ENCODE measurements around the gene ATP8A1. TPM values are rescaled to one million over a fixed set of nuclear protein-coding genes. Genes with fewer than 3 reads are reported as not detected.

Gene ATP8A1
- polyA plus RNA-seq, 1 donor from 2014 or later, result 45.8 TPM

DNA sequence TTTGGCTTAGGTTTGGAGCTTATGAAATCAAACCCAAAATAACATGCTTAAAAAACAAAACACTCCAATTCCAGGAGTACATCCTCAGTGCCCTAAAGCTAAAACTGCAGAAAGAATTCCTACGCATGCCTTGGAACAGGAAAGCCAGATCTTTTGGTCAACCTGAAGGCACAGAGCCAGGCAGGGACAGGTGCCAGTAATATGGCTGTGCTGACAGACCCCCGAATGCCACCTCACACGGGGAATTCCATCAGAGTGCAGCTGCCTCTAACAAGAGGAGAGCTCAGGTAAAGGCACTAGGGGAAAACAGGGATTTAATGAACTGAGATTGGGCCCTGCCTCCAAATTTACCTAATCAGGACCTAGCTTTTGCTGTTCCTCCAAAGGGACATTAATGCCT, 182.5 kb downstream of the ATP8A1 start:
- Histone ChIP-seq H3F3A (ENCODE audit: insufficient read depth, low read length, poor library complexity, severe bottlenecking) (no peaks in the 10 kb centered on the region), H3K79me2 (replicated peaks; ENCODE audit: insufficient read depth, low read length) (no peaks in the 10 kb centered on the region), H4K20me1 (ENCODE audit: insufficient read depth) (no peaks in the 10 kb centered on the region), H3K9me3 (ENCODE audit: low read length) (no peaks in the 10 kb centered on the region), H3K27me3 (ENCODE audit: insufficient read depth, low read depth, low read length) (no peaks in the 10 kb centered on the region), H2AFZ (ENCODE audit: low read depth, low read length) (no peak overlapping the region), H3K4me2 (ENCODE audit: low read length) (no peak overlapping the region), H3K9ac (ENCODE audit: low read length) (no peak overlapping the region), H3K9me2 (ENCODE audit: insufficient read depth, low read length) (no peaks in the 10 kb centered on the region), H3K27ac (ENCODE audit: low read length) (no peak overlapping the region), H3K4me3 (ENCODE audit: low read length) (no peak overlapping the region), H3K36me3 (ENCODE audit: insufficient read depth, low read length) (no peaks in the 10 kb centered on the region)
- no peak for TF ChIP-seq MXI1 (conservative IDR thresholded peaks at IDR 0.05; ENCODE audit: poor library complexity, severe bottlenecking)
- TF ChIP-seq, protein P1, sequence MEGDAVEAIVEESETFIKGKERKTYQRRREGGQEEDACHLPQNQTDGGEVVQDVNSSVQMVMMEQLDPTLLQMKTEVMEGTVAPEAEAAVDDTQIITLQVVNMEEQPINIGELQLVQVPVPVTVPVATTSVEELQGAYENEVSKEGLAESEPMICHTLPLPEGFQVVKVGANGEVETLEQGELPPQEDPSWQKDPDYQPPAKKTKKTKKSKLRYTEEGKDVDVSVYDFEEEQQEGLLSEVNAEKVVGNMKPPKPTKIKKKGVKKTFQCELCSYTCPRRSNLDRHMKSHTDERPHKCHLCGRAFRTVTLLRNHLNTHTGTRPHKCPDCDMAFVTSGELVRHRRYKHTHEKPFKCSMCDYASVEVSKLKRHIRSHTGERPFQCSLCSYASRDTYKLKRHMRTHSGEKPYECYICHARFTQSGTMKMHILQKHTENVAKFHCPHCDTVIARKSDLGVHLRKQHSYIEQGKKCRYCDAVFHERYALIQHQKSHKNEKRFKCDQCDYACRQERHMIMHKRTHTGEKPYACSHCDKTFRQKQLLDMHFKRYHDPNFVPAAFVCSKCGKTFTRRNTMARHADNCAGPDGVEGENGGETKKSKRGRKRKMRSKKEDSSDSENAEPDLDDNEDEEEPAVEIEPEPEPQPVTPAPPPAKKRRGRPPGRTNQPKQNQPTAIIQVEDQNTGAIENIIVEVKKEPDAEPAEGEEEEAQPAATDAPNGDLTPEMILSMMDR (IDR thresholded peaks at IDR 0.05; ENCODE audit: poor library complexity, severe bottlenecking), result no peak
- no peak for TF ChIP-seq TAF1 (IDR thresholded peaks at IDR 0.05; ENCODE audit: low read depth)

DNA sequence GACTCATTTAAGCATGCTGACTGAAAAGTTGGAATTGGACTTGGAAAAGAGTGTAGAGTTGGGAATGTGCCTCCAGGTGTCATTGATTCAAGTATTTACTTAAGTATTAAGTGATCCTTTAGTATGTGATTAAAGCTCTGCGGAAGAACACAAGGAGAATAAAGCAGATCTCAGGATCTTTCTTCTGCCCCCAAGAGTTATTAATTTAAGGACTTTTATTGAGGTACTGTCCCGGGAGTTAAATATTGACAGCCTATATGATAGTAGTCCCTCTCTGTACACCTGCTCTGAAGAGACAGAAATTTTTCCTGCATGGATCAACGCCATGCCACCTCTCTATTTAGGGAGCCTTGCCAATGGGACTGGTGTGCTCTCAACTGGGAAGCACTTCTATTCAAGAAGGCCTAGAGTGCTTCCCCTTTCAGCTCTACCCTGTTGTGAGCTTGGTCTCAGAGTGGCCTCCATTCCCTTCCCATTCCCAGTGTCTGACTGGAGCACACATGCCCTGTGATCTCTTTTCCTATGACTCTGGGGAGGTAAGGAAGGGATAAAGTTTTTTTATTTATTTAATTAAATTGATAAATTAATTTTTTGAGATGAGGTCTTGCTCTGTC, 183.7 kb downstream of the ATP8A1 start:
- H3K27me3 ChIP-seq (ENCODE audit: insufficient read depth, low read depth, low read length), result no peaks in the 10 kb centered on the region
- H2AFZ ChIP-seq (ENCODE audit: low read depth, low read length), result no peak overlapping the region
- H3K27ac ChIP-seq (ENCODE audit: low read length), result no peak overlapping the region
- H3K9me3 ChIP-seq (ENCODE audit: low read length), result no peaks in the 10 kb centered on the region
- no peak overlapping the region for H3K4me3 ChIP-seq (ENCODE audit: low read length)
- no peaks in the 10 kb centered on the region for H4K20me1 ChIP-seq (ENCODE audit: insufficient read depth)
- no peaks in the 10 kb centered on the region for H3K79me2 ChIP-seq (replicated peaks; ENCODE audit: insufficient read depth, low read length)
- no peaks in the 10 kb centered on the region for H3F3A ChIP-seq (ENCODE audit: insufficient read depth, low read length, poor library complexity, severe bottlenecking)
- no peaks in the 10 kb centered on the region for H3K36me3 ChIP-seq (ENCODE audit: insufficient read depth, low read length)
- no peak overlapping the region for H3K4me2 ChIP-seq (ENCODE audit: low read length)
- TF ChIP-seq, protein P2, sequence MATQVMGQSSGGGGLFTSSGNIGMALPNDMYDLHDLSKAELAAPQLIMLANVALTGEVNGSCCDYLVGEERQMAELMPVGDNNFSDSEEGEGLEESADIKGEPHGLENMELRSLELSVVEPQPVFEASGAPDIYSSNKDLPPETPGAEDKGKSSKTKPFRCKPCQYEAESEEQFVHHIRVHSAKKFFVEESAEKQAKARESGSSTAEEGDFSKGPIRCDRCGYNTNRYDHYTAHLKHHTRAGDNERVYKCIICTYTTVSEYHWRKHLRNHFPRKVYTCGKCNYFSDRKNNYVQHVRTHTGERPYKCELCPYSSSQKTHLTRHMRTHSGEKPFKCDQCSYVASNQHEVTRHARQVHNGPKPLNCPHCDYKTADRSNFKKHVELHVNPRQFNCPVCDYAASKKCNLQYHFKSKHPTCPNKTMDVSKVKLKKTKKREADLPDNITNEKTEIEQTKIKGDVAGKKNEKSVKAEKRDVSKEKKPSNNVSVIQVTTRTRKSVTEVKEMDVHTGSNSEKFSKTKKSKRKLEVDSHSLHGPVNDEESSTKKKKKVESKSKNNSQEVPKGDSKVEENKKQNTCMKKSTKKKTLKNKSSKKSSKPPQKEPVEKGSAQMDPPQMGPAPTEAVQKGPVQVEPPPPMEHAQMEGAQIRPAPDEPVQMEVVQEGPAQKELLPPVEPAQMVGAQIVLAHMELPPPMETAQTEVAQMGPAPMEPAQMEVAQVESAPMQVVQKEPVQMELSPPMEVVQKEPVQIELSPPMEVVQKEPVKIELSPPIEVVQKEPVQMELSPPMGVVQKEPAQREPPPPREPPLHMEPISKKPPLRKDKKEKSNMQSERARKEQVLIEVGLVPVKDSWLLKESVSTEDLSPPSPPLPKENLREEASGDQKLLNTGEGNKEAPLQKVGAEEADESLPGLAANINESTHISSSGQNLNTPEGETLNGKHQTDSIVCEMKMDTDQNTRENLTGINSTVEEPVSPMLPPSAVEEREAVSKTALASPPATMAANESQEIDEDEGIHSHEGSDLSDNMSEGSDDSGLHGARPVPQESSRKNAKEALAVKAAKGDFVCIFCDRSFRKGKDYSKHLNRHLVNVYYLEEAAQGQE (IDR thresholded peaks at IDR 0.05; ENCODE audit: borderline replicate concordance), result no peak
- TF ChIP-seq EP300 (conservative IDR thresholded peaks at IDR 0.05; ENCODE audit: poor library complexity, severe bottlenecking) (no peak), MXI1 (conservative IDR thresholded peaks at IDR 0.05; ENCODE audit: poor library complexity, severe bottlenecking) (no peak), RAD21 (conservative IDR thresholded peaks at IDR 0.05) (no peak), TAF1 (IDR thresholded peaks at IDR 0.05; ENCODE audit: low read depth) (no peak)
- no peak overlapping the region for H3K9ac ChIP-seq (ENCODE audit: low read length)
- H3K9me2 ChIP-seq (ENCODE audit: insufficient read depth, low read length), result no peaks in the 10 kb centered on the region

GRCh38 chr4:42471896-42472295, 185.0 kb downstream of the ATP8A1 start:
- H3K4me3 ChIP-seq (ENCODE audit: low read length), result no peak overlapping the region

More at GRCh38 chr4:42471896-42472295, 185.0 kb downstream of the ATP8A1 start:
- TF ChIP-seq, protein P2 (IDR thresholded peaks at IDR 0.05; ENCODE audit: borderline replicate concordance), result no peak
- TF ChIP-seq, protein P1 (IDR thresholded peaks at IDR 0.05; ENCODE audit: poor library complexity, severe bottlenecking), result no peak
- TF ChIP-seq TAF1 (IDR thresholded peaks at IDR 0.05; ENCODE audit: low read depth) (no peak), EP300 (conservative IDR thresholded peaks at IDR 0.05; ENCODE audit: poor library complexity, severe bottlenecking) (no peak), RAD21 (conservative IDR thresholded peaks at IDR 0.05) (no peak), SMC3 (conservative IDR thresholded peaks at IDR 0.05; ENCODE audit: poor library complexity) (no peak), POLR2AphosphoS5 (IDR thresholded peaks at IDR 0.05) (no peak), MXI1 (conservative IDR thresholded peaks at IDR 0.05; ENCODE audit: poor library complexity, severe bottlenecking) (no peak), EZH2 (IDR thresholded peaks at IDR 0.05; ENCODE audit: borderline replicate concordance, insufficient read depth, low read length, poor library complexity, severe bottlenecking) (no peak)
- Histone ChIP-seq H3K27ac (ENCODE audit: low read length) (no peak overlapping the region), H3K36me3 (ENCODE audit: insufficient read depth, low read length) (no peaks in the 10 kb centered on the region), H3K4me2 (ENCODE audit: low read length) (no peak overlapping the region), H2AFZ (ENCODE audit: low read depth, low read length) (no peak overlapping the region), H3K79me2 (replicated peaks; ENCODE audit: insufficient read depth, low read length) (no peaks in the 10 kb centered on the region), H3K27me3 (ENCODE audit: insufficient read depth, low read depth, low read length) (no peaks in the 10 kb centered on the region), H3K9me3 (ENCODE audit: low read length) (no peaks in the 10 kb centered on the region), H3K9me2 (ENCODE audit: insufficient read depth, low read length) (no peaks in the 10 kb centered on the region), H3K9ac (ENCODE audit: low read length) (no peak overlapping the region), H4K20me1 (ENCODE audit: insufficient read depth) (no peaks in the 10 kb centered on the region), H3F3A (ENCODE audit: insufficient read depth, low read length, poor library complexity, severe bottlenecking) (no peaks in the 10 kb centered on the region)
